GM10248 (cell line): Measurements from ENCODE around the gene ATPAF1.

Source experiments
- CTCF ChIA-PET: fragments of 300-600 bp; sonication (Branson Sonifier 250); formaldehyde crosslinking; extraction: SDS; loops from one replicate; lab custom pipeline; 2021; ENCODE audit warnings: antibody characterized with exemption; lab: Yijun Ruan, JAX
- POLR2A ChIA-PET: fragments of 350-650 bp; sonication (Branson Sonifier 250); formaldehyde crosslinking; extraction: SDS; loops from one replicate; lab custom pipeline; 2020; ENCODE audit warnings: antibody characterized with exemption; lab: Yijun Ruan, JAX
- DNase-seq: peaks from one replicate; pipeline ENCODE4 v3.0.0; 2012; ENCODE audit errors: extremely low spot score
- TF ChIP-seq, protein P1 (sequence below): IDR thresholded peaks from 2 replicates; pipeline ENCODE4 v1.5.1; 2012; ENCODE audit warnings: mild to moderate bottlenecking, low read depth; ENCODE audit errors: extremely low read depth, missing control alignments, control extremely low read depth

Gene ATPAF1

DNA sequence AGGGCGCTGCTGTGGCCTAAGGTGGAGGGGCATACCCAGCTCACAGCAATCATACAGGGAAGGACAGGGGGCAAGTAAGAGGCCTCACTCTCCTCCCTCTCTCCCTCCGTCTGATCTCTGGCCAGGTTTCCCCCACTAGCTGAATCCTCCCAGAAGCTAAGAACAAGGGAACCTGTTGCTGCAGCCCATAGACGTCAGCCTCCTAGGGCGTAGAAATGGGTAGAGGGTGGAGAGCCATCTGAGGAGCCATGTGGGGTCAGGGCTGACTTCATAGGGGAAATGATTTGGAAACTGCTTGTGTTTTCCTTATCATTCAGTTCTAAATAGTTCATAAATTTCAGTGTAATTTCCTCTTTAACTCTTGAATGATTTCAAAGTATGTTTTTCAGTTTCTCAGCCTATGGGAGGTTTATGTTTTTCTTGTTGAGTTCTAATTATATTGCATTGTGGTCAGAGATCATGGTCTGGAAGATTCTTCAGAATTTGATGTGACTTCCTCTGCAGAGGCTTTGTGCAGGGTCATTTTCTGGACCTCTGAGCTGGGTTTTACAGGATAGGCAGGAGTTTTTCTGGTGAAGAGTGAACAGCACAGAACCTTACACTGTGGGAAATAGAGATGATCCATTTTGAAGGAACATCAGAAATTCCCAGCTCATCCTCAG, 49.3 kb downstream of the ATPAF1 start:
- CTCF ChIA-PET: interaction anchor here (1.7 to 14.0 kb wide), 4 partner anchors 15 to 107 kb away, joined by 4 to 135 read pairs (median 16); partner anchors contain the start of genes ATPAF1 and MKNK1
- no peak for DNase-seq
- POLR2A ChIA-PET: interaction anchor here (1.2 kb wide), 1 partner anchor 12 kb away, joined by 3 read pairs; no protein-coding TSS in a partner anchor
- TF ChIP-seq, protein P1, sequence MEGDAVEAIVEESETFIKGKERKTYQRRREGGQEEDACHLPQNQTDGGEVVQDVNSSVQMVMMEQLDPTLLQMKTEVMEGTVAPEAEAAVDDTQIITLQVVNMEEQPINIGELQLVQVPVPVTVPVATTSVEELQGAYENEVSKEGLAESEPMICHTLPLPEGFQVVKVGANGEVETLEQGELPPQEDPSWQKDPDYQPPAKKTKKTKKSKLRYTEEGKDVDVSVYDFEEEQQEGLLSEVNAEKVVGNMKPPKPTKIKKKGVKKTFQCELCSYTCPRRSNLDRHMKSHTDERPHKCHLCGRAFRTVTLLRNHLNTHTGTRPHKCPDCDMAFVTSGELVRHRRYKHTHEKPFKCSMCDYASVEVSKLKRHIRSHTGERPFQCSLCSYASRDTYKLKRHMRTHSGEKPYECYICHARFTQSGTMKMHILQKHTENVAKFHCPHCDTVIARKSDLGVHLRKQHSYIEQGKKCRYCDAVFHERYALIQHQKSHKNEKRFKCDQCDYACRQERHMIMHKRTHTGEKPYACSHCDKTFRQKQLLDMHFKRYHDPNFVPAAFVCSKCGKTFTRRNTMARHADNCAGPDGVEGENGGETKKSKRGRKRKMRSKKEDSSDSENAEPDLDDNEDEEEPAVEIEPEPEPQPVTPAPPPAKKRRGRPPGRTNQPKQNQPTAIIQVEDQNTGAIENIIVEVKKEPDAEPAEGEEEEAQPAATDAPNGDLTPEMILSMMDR: no peak

DNA sequence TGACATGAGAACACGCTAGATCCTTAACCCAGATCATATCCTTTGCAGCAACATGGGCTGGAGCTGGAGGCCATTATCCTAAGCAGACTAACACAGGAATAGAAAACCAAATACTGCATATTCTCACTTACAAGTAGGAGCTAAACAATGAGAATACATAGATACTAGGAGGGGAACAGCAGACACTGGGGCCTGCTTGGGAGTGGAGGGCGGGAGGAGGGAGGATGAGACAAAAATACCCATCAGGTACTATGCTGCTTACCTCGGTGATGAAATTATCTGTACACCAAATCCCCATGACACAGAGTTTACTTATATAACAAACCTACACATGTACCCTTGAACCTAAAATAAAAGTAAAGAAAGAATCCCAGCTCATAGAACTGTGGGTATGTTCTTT, 50.3 kb downstream of the ATPAF1 start:
- ChIA-PET CTCF (interaction anchor here (1.7 to 14.0 kb wide), 6 partner anchors 14 to 108 kb away, joined by 4 to 135 read pairs (median 6); partner anchors contain the start of genes ATPAF1, EFCAB14 and MKNK1), POLR2A (interaction anchor here (1.2 to 3.5 kb wide), 2 partner anchors 11 to 14 kb away, joined by 3 to 19 read pairs; partner anchors contain the start of gene MKNK1)
- TF ChIP-seq, protein P1: no peak
- no peak for DNase-seq

DNA sequence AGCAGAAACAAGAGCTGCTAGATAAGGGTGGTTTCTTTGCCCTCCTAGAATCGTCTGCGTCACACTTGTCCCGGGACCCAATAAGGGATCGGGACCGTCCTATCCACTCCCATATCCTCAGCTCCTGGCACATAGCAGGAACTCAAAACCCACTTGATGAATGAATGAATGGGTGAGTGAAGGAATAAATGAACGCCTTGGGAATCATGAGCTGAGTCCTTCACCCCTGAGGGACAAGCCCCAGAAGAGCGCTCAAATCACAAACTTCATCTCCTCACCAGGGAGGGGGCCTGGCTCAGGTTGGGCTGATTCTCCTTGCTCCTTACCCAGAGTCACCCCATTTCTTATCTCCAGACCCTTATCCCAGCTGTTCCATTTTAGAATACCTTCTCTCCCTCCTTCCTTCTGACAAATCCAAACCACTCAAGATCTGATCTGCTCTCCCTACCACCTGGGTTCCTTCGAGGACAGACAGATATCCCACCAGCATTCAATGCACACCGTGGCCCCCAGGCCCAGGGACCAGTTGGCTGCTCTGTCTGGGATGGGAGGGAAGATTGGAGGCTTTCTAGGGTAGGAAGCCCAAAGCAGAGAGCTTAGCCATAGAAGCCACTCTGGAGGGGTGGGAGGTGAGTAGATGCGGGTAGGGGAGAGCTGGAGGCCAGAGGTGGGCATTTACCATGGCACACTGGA, 50.9 kb downstream of the ATPAF1 start:
- no peak for DNase-seq
- TF ChIP-seq, protein P1: no peak
- ChIA-PET CTCF (interaction anchor here (1.0 to 14.0 kb wide), 8 partner anchors 13 to 109 kb away, joined by 3 to 135 read pairs (median 4); partner anchors contain the start of genes ATPAF1, EFCAB14 and MKNK1), POLR2A (interaction anchor here (1.2 to 3.5 kb wide), 2 partner anchors 11 to 14 kb away, joined by 3 to 19 read pairs; partner anchors contain the start of gene MKNK1)

DNA sequence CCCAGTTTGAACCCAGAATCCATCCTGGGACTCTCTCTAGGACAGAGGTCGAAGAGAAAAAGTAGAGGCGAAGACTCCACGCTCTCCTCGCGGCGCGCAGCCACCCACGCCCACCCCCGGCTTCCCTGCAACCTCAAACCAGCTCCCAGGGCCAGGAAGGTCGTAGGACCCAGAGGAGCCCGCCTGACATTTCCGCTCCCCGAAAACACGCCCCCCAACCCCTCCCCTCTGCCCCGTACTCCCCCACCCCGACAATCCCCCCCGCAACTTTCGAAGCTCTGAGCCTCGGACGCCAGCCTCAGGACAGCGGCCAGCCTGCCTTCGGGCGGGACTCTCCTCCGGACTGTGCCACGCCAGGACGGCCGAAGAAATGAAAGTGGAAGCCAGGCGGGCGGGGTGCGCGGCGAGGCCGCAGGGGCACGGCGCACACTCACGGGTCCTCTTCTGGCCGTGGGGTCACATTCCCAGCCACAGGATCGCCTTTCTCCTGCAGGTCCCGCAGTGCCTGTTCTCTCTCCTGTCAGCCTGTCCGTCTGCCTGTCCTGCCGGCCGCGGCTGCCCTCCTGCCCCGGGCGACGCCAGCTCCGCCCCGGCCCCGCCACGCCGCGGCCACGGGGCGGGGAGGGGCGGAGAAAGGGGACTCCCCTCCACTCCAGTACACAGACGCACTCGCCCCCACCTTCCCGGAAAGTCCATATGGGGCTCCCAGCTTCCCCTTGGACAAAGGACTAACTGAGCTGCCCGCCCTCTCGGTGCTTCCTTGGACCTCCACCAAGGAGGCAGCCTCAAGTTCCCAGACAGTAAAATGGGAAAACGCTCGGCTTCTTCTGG, 51.7 kb downstream of the ATPAF1 start, which contains the start of gene MOB3C:
MOB3C (minus strand) TSS at position 535 of the 831 bp plus-strand sequence. CDS start 3,490 bp downstream, outside the sequence.
- POLR2A ChIA-PET: interaction anchor here (0.7 to 3.5 kb wide), 2 partner anchors 13 to 322 kb away, joined by 7 to 19 read pairs; partner anchors contain the start of gene MKNK1
- DNase-seq: peak; percentile 81
- CTCF ChIA-PET: interaction anchor here (1.0 to 14.0 kb wide), 7 partner anchors 13 to 110 kb away, joined by 3 to 135 read pairs (median 4); partner anchors contain the start of genes ATPAF1, EFCAB14 and MKNK1
- TF ChIP-seq, protein P1: no peak

DNA sequence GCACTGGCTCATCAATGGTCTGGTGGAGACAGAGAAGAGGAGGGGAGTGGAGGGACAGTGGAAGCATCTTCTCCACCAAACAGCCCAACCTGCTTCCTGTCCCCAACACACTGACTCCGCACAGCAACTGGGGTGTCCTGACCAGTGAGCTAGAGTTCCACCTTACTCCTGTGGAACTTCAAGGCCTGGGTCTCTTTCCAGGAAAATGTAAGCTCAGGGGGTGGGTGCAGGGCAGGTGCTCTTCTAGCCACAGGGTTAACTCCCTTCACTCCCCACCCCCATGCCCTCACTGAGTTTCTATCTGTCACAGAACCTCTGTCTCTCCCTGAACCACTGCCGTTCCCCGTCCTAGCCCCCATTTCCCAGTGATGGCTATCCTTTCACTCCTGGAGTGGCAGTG, 52.4 kb downstream of the ATPAF1 start:
- DNase-seq: no peak
- ChIA-PET POLR2A (interaction anchor here (3.5 kb wide), 1 partner anchor 12 kb away, joined by 19 read pairs; the partner anchor contains the start of gene MKNK1), CTCF (interaction anchor here (1.4 to 14.0 kb wide), 3 partner anchors 12 to 110 kb away, joined by 4 to 135 read pairs (median 28); partner anchors contain the start of gene MKNK1)
- TF ChIP-seq, protein P1: no peak
